AG04450 (cell line): Measurements from ENCODE around the gene USH1C. TPM values are rescaled to one million over a fixed set of nuclear protein-coding genes. Genes with fewer than 3 reads are reported as not detected.

ENCODE experiments used
- CTCF ChIA-PET: fragments of 300-600, 350-600 bp; formaldehyde crosslinking; extraction: SDS; loops from one replicate; lab custom pipeline; 2022; ENCODE audit warnings: antibody characterized with exemption, inconsistent platforms; lab: Charles Lee
- POLR2A ChIA-PET: fragments of 350-600 bp; formaldehyde crosslinking; extraction: SDS; loops from one replicate; lab custom pipeline; 2021; ENCODE audit warnings: antibody characterized with exemption, inconsistent platforms; lab: Yijun Ruan, JAX
- DNase-seq: peaks from one replicate; pipeline ENCODE4 v3.0.0-alpha.2; 2011; ENCODE audit warnings: low read depth, low spot score
- H3K27ac ChIP-seq: one replicate; pipeline ENCODE4 v1.5.1; 2012; ENCODE audit warnings: low read depth, low read length, control low read depth
- H3K27me3 ChIP-seq: one replicate; pipeline ENCODE4 v1.6.0; 2012; ENCODE audit warnings: low read length; ENCODE audit not compliant: control insufficient read depth, insufficient read depth
- H3K4me3 ChIP-seq: 2 replicates; pipeline ENCODE4 v1.5.1; 2011; ENCODE audit warnings: mild to moderate bottlenecking, low read depth, low read length, control low read depth
- H3K9me3 ChIP-seq: 2 replicates; pipeline ENCODE4 v1.5.1; 2012; ENCODE audit warnings: low read length; ENCODE audit not compliant: control insufficient read depth, insufficient read depth
- CTCF ChIP-seq: IDR thresholded peaks from 2 replicates; pipeline ENCODE4 v1.5.1; 2011; ENCODE audit warnings: low read depth, low read length, control low read depth, inconsistent platforms
- polyA plus RNA-seq: library from polyadenylated mRNA; depleted of rRNA; stranded (reverse); fragments of >200 nt; gene quantifications from 2 replicates; pipeline ENCODE4 v1.2.3, GENCODE V29; 2011

The USH1C gene
- polyA plus RNA-seq, 1 experiment: not detected

GRCh38 chr11:17563961-17564686 is 19.9 kb upstream of the USH1C start:
- ChIA-PET CTCF (no interaction called here), POLR2A (no interaction called here)
- H3K9me3 ChIP-seq: no peaks in the 10 kb centered on the region
- TF ChIP-seq CTCF: no peak
- no peak for DNase-seq
- no peak overlapping the region for H3K27ac ChIP-seq
- H3K27me3 ChIP-seq: peaks cover 3% of the 10 kb centered on the region
- no peak overlapping the region for H3K4me3 ChIP-seq

- Histone ChIP-seq H3K4me3 (no peak overlapping the region), H3K27me3 (peaks cover 3% of the 10 kb centered on the region), H3K27ac (no peak overlapping the region), H3K9me3 (no peaks in the 10 kb centered on the region)
- ChIA-PET POLR2A (no interaction called here), CTCF (no interaction called here)
- DNase-seq: no peak
- TF ChIP-seq CTCF: no peak
Observed at GRCh38 chr11:17563231-17563646, 19.0 kb upstream of the USH1C start.

GRCh38 chr11:17561526-17561925 is 17.3 kb upstream of the USH1C start:
- Histone ChIP-seq H3K27me3 (peaks cover 3% of the 10 kb centered on the region), H3K27ac (no peak overlapping the region), H3K4me3 (no peak overlapping the region), H3K9me3 (no peaks in the 10 kb centered on the region)
- TF ChIP-seq CTCF: no peak
- ChIA-PET POLR2A (no interaction called here), CTCF (no interaction called here)
- DNase-seq: no peak

- CTCF ChIA-PET: no interaction called here
- no peak for DNase-seq
- no peak overlapping the region for H3K4me3 ChIP-seq
- H3K27ac ChIP-seq: no peak overlapping the region
- no peak for TF ChIP-seq CTCF
- POLR2A ChIA-PET: no interaction called here
- peaks cover 3% of the 10 kb centered on the region for H3K27me3 ChIP-seq
- H3K9me3 ChIP-seq: no peaks in the 10 kb centered on the region
Observed at GRCh38 chr11:17561111-17561415, 16.8 kb upstream of the USH1C start.

- Histone ChIP-seq H3K9me3 (no peaks in the 10 kb centered on the region), H3K27me3 (peaks cover under 1% of the 10 kb centered on the region), H3K4me3 (no peak overlapping the region), H3K27ac (no peak overlapping the region)
- ChIA-PET CTCF (interaction anchor here (0.6 kb wide), 1 partner anchor 9 kb away, joined by 3 read pairs; no protein-coding TSS in a partner anchor), POLR2A (no interaction called here)
- TF ChIP-seq CTCF: no peak
- DNase-seq: no peak
Observed at GRCh38 chr11:17560281-17561110, 16.3 kb upstream of the USH1C start.
